ENCODE data around the gene NUDT16L1. TPM values are rescaled to one million over a fixed set of nuclear protein-coding genes. Genes with fewer than 3 reads are reported as not detected.

NUDT16L1 gene
- total RNA-seq, 3 donors from 2014 or later: 22.4 to 38.0 (median 32.3) TPM

DNA sequence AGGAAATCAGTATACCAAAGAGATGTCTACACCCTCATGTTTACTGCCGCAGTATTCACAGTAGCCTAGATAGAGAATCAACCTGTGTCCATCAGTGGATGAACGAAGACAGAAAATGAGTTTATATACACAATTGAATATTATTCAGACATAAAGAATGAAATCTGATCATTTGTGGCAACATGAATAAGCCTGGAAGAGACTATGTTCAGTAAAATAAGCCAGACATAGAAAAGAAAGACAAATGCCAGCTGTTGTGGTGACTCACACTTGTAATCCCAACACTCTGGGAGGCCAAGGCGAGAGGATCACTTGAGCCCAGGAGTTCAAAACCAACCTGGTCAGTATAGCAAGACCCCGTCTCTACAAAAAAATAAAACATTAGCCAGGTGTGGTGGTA is 16.1 kb downstream of the NUDT16L1 start:
- no peaks in the 10 kb centered on the region for H3K4me1 ChIP-seq
- DNase-seq (ENCODE audit: low spot score in 2 of 2): no peak
- no peaks in the 10 kb centered on the region for H3K9me3 ChIP-seq
- H3K4me3 ChIP-seq: no peak overlapping the region
- TF ChIP-seq, protein P1, sequence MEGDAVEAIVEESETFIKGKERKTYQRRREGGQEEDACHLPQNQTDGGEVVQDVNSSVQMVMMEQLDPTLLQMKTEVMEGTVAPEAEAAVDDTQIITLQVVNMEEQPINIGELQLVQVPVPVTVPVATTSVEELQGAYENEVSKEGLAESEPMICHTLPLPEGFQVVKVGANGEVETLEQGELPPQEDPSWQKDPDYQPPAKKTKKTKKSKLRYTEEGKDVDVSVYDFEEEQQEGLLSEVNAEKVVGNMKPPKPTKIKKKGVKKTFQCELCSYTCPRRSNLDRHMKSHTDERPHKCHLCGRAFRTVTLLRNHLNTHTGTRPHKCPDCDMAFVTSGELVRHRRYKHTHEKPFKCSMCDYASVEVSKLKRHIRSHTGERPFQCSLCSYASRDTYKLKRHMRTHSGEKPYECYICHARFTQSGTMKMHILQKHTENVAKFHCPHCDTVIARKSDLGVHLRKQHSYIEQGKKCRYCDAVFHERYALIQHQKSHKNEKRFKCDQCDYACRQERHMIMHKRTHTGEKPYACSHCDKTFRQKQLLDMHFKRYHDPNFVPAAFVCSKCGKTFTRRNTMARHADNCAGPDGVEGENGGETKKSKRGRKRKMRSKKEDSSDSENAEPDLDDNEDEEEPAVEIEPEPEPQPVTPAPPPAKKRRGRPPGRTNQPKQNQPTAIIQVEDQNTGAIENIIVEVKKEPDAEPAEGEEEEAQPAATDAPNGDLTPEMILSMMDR (IDR thresholded peaks at IDR 0.05): no peak
- TF ChIP-seq POLR2AphosphoS5 (IDR thresholded peaks at IDR 0.05): no peak
- no peak for TF ChIP-seq POLR2A (IDR thresholded peaks at IDR 0.05)
- H3K27me3 ChIP-seq: no peaks in the 10 kb centered on the region
- H3K27ac ChIP-seq: no peak overlapping the region
- intact Hi-C loops (cut with DNase I; ENCODE audit: low total_unique reads): no loop called here
- peaks cover 5% of the 10 kb centered on the region for H3K36me3 ChIP-seq

DNA sequence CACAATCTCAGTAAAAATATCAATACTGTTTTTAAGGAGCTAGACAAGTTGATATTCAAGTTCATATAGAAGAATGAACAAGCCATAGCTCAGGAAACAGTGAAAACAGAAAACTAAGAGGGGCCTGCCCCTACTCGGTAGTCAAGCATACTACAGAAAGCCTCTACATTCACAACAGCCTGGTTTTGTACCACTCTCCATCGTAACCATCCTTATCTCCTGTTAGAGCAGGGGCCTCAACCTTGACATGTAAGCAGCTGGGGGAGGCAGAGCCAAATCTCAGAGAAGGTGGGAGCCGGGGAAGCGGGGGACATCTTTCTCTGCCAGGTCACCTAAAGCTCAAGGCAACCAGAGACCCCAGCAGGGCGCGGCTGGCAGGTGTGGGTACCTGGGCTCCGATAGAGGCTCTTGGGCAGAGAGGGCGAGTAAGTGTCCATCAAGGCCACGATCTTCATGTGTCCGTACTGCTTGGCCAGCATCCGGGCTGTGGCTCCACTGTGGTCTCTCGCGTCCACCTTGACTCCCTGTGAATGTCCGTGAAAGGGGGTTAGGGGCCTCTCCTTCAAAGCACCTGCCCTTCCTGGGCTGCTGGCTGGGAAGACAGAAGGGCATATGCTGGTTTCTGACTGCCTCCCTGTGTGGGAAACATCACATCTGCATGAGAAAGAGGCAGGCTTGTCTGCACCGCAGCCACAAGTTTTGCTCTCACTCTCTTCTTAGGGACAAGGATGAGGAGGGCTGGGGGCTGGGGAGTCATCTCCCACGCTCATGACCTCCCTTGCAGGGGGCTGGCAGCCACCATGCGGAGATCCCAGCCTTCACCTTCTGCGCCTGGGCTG is 20.5 kb downstream of the NUDT16L1 start:
- H3K4me1 ChIP-seq: no peaks in the 10 kb centered on the region
- no peaks in the 10 kb centered on the region for H3K27me3 ChIP-seq
- peaks cover 5% of the 10 kb centered on the region for H3K36me3 ChIP-seq
- H3K27ac ChIP-seq: no peak overlapping the region
- intact Hi-C loops (cut with DNase I; ENCODE audit: low total_unique reads): no loop called here
- H3K9me3 ChIP-seq: no peaks in the 10 kb centered on the region
- TF ChIP-seq POLR2AphosphoS5 (IDR thresholded peaks at IDR 0.05) (no peak), POLR2A (IDR thresholded peaks at IDR 0.05) (no peak)
- TF ChIP-seq, protein P1 (IDR thresholded peaks at IDR 0.05): no peak
- no peak overlapping the region for H3K4me3 ChIP-seq
- no peak for DNase-seq (ENCODE audit: low spot score in 2 of 2)

- no peaks in the 10 kb centered on the region for H3K4me1 ChIP-seq
- H3K4me3 ChIP-seq: no peak overlapping the region
- H3K27ac ChIP-seq: no peak overlapping the region
- intact Hi-C loops (cut with DNase I; ENCODE audit: low total_unique reads): no loop called here
- TF ChIP-seq POLR2A (IDR thresholded peaks at IDR 0.05): no peak
- TF ChIP-seq, protein P1 (IDR thresholded peaks at IDR 0.05): no peak
- TF ChIP-seq POLR2AphosphoS5 (IDR thresholded peaks at IDR 0.05): no peak
- no peak for DNase-seq (ENCODE audit: low spot score in 2 of 2)
- no peaks in the 10 kb centered on the region for H3K27me3 ChIP-seq
- H3K36me3 ChIP-seq: peaks cover 5% of the 10 kb centered on the region
- no peaks in the 10 kb centered on the region for H3K9me3 ChIP-seq
Measured at GRCh38 chr16:4714996-4715395, 21.6 kb downstream of the NUDT16L1 start.

- Histone ChIP-seq H3K9me3 (no peaks in the 10 kb centered on the region), H3K36me3 (peaks cover 5% of the 10 kb centered on the region), H3K27me3 (no peaks in the 10 kb centered on the region), H3K4me3 (no peak overlapping the region), H3K4me1 (no peaks in the 10 kb centered on the region), H3K27ac (no peak overlapping the region)
- no peak for TF ChIP-seq POLR2AphosphoS5 (IDR thresholded peaks at IDR 0.05)
- no peak for TF ChIP-seq POLR2A (IDR thresholded peaks at IDR 0.05)
- TF ChIP-seq, protein P1 (IDR thresholded peaks at IDR 0.05): no peak
- no peak for DNase-seq (ENCODE audit: low spot score in 2 of 2)
- intact Hi-C loops (cut with DNase I; ENCODE audit: low total_unique reads): no loop called here
Measured at GRCh38 chr16:4718466-4718865, 25.1 kb downstream of the NUDT16L1 start.

DNA sequence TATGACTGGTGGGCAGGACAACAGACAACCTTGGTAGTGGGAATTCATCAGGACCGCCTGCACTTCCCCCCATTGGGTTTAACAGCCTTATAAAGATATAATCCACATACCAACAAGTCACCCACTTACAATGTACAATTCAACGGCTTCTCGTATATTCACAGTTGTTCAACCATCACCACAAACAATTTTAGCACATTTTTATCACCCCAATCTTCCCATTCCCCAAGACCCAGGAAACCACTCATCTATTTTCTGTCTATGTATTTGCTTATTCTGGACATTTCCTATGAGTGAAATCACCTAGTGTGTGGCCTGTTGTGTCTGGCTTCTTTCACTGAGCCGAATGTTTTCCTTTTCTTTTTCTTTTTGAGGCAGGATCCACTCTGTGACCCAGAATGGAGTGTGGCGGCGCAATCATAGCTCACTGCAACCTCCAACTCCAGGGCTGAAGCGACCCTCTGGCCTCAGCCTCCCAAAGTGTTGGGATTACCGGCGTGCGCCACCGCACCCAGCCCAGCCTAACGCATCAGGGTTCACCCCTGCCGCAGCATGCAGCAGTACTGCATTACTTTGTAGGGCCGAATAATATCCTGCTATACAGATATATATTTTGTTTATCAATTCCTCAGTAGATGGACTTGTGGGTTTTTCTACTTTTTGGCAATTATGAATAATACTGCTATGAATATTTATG is 29.9 kb downstream of the NUDT16L1 start:
- DNase-seq (ENCODE audit: low spot score in 2 of 2): no peak
- TF ChIP-seq POLR2A (IDR thresholded peaks at IDR 0.05) (no peak), POLR2AphosphoS5 (IDR thresholded peaks at IDR 0.05) (no peak)
- TF ChIP-seq, protein P1 (IDR thresholded peaks at IDR 0.05): no peak
- intact Hi-C loops (cut with DNase I; ENCODE audit: low total_unique reads): no loop called here
- H3K9me3 ChIP-seq: no peaks in the 10 kb centered on the region
- no peaks in the 10 kb centered on the region for H3K4me1 ChIP-seq
- H3K27ac ChIP-seq: no peak overlapping the region
- H3K36me3 ChIP-seq: no peaks in the 10 kb centered on the region
- no peak overlapping the region for H3K4me3 ChIP-seq
- H3K27me3 ChIP-seq: no peaks in the 10 kb centered on the region

Measured in breast epithelium (tissue), 4 donors.